D721Med (cell line): ENCODE measurements around the gene GPR101.
"Not testable (repeated sequence)": the region's sequence is repeated elsewhere in the genome, so short reads cannot be mapped to it uniquely, and the experiment has no call there.

ENCODE experiments used
- DNase-seq: peaks from one replicate; pipeline ENCODE4 v3.0.0; 2011; ENCODE audit warnings: low spot score; ENCODE audit not compliant: insufficient read length
- FAIRE-seq: peaks from 2 replicates; lab custom pipeline; 2011; peaks lifted over from hg19 to GRCh38; lab: Jason Lieb, UNC
- TF ChIP-seq, protein P1 (sequence below): IDR thresholded peaks from 2 replicates; pipeline ENCODE4 v1.5.1; 2012; ENCODE audit warnings: mild to moderate bottlenecking, control low read depth; ENCODE audit not compliant: insufficient read depth; ENCODE audit errors: missing control alignments

Gene GPR101

DNA sequence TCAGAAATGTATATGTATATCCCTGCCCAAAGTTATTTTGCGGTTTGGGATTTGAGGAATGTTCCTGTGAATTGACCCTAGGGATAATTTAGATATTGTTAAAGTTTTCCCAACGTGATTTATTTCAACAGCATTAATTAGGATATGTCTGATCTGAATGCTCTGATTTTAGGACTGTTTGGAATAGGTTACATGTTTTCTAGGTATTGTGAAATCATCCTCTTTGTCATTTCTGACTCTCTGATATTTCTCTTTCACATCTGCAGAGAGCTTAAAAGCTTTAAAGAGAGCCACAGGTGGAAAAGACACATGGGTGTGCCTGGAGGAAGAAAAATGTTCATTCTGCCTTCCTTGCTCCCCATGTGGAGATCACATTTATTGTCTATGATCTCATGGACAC is 5.1 kb downstream of the GPR101 start:
- DNase-seq = no peak
- FAIRE-seq = no peak
- TF ChIP-seq, protein P1, sequence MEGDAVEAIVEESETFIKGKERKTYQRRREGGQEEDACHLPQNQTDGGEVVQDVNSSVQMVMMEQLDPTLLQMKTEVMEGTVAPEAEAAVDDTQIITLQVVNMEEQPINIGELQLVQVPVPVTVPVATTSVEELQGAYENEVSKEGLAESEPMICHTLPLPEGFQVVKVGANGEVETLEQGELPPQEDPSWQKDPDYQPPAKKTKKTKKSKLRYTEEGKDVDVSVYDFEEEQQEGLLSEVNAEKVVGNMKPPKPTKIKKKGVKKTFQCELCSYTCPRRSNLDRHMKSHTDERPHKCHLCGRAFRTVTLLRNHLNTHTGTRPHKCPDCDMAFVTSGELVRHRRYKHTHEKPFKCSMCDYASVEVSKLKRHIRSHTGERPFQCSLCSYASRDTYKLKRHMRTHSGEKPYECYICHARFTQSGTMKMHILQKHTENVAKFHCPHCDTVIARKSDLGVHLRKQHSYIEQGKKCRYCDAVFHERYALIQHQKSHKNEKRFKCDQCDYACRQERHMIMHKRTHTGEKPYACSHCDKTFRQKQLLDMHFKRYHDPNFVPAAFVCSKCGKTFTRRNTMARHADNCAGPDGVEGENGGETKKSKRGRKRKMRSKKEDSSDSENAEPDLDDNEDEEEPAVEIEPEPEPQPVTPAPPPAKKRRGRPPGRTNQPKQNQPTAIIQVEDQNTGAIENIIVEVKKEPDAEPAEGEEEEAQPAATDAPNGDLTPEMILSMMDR = no peak

DNA sequence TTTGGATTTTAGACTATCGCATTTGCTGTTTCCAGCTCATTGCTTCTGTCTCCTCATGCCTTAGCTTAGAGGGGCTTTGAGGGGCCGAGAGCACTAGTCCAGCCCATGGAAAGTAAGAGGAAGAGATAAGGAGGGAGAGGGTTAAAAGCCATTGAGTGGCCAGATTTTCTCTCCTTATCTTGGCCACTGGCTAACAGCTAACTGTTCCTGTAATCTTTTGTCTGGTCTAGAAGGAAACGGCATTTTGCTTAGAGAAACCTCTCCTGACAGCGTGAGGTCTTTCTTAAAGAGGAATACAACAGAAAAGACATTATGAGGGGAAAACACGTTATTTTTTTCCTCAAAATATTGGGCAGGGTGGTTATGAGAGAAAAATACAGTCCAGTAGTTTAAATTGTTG is 7.9 kb downstream of the GPR101 start:
- TF ChIP-seq, protein P1 = no peak
- DNase-seq (no peak), FAIRE-seq (no peak)

DNA sequence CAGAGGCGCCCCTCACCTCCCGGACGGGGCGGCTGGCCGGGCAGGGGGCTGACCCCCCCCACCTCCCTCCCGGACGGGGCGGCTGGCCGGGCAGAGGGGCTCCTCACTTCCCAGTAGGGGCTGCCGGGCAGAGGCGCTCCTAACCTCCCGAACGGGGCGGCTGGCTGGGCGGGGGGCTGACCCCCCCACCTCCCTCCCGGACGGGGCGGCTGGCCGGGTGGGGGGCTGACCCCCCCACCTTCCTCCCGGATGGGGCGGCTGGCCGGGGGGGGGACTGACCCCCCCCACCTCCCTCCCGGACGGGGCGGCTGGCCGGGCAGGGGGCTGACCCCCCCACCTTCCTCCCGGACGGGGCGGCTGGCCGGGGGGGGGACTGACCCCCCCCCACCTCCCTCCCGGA is 33.6 kb downstream of the GPR101 start:
- not testable (repeated sequence) for DNase-seq, FAIRE-seq

DNA sequence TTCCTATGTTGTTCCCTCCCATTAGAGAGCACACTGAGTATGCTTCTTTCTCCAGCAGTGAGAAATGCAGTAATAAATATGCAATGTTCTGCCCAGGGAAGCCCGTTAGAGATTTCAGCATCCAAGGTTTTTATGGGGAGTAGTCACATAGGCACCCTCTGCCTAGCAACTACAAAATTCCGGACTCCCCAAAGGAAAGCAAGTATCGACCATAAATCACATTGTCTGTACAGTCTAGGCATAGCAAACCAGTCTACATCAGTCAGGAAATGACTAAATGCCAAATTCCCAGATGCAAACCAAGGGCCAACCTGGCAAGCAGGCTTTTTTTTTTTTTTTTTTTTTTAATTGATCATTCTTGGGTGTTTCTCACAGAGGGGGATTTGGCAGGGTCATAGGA is 34.8 kb downstream of the GPR101 start:
- TF ChIP-seq, protein P1 = no peak
- no peak for FAIRE-seq
- no peak for DNase-seq
